ENCODE data around the gene ZGPAT. TPM values are rescaled to one million over a fixed set of nuclear protein-coding genes. Genes with fewer than 3 reads are reported as not detected.

The ZGPAT gene
- total and polyA plus RNA-seq, 2 of the 8 experiments (the other 6 are each of a cell fraction or from before 2014, with no cell fraction given), result 14.5 to 21.4 TPM

DNA sequence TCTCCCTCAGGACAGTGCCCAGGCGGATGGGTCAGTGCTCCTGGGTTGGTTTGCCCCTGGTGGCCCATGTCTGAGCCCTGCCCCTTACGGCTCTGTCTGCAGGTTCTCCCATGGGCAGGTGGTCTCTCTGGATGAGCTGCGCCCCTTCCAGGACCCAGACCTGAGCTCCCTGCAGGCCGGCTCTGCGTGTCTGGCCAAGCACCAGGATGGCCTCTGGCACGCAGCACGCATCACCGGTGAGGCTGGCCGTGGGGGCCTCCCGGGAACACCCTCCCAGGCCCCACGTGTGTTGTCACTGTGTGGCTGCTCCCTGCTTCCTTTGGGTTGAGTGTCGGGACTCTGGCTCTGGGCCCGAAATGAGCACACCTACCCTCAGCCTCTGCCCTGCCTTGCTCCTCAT lies 25.3 kb downstream of the ZGPAT start:
- peaks cover 0 to 14% (median 7%) of the 10 kb centered on the region in 4 experiments; a peak in 5 of 8 replicates for H3K36me3 ChIP-seq (ENCODE audit: control insufficient read depth in 2 of 4, insufficient read depth in 4 of 4, low read length in 3 of 4)
- DNase-seq (ENCODE audit: low read depth in 1 of 2, low spot score in 2 of 2), result no peak
- TF ChIP-seq POLR2A (IDR thresholded peaks at IDR 0.05; ENCODE audit: control extremely low read depth in 1 of 2, low read depth in 2 of 2, low read length in 2 of 2), result no peak
- TF ChIP-seq, protein P1, sequence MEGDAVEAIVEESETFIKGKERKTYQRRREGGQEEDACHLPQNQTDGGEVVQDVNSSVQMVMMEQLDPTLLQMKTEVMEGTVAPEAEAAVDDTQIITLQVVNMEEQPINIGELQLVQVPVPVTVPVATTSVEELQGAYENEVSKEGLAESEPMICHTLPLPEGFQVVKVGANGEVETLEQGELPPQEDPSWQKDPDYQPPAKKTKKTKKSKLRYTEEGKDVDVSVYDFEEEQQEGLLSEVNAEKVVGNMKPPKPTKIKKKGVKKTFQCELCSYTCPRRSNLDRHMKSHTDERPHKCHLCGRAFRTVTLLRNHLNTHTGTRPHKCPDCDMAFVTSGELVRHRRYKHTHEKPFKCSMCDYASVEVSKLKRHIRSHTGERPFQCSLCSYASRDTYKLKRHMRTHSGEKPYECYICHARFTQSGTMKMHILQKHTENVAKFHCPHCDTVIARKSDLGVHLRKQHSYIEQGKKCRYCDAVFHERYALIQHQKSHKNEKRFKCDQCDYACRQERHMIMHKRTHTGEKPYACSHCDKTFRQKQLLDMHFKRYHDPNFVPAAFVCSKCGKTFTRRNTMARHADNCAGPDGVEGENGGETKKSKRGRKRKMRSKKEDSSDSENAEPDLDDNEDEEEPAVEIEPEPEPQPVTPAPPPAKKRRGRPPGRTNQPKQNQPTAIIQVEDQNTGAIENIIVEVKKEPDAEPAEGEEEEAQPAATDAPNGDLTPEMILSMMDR (IDR thresholded peaks at IDR 0.05; ENCODE audit: control extremely low read depth in 1 of 3, insufficient read depth in 1 of 3, low read depth in 1 of 3, low read length in 3 of 3), result no peak
- TF ChIP-seq POU5F1 (IDR thresholded peaks at IDR 0.05; ENCODE audit: low read depth, low read length), result no peak
- TF ChIP-seq BACH1 (IDR thresholded peaks at IDR 0.05; ENCODE audit: low read length), result no peak
- TF ChIP-seq RNF2 (IDR thresholded peaks at IDR 0.05; ENCODE audit: borderline replicate concordance, low read depth, low read length, missing control alignments, poor library complexity, severe bottlenecking), result no peak
- no peak for TF ChIP-seq EP300 (IDR thresholded peaks at IDR 0.05; ENCODE audit: borderline replicate concordance in 1 of 2, low read depth in 2 of 2, low read length in 2 of 2)
- TF ChIP-seq JUND (IDR thresholded peaks at IDR 0.05; ENCODE audit: low read length), result no peak
- TF ChIP-seq, protein P2, sequence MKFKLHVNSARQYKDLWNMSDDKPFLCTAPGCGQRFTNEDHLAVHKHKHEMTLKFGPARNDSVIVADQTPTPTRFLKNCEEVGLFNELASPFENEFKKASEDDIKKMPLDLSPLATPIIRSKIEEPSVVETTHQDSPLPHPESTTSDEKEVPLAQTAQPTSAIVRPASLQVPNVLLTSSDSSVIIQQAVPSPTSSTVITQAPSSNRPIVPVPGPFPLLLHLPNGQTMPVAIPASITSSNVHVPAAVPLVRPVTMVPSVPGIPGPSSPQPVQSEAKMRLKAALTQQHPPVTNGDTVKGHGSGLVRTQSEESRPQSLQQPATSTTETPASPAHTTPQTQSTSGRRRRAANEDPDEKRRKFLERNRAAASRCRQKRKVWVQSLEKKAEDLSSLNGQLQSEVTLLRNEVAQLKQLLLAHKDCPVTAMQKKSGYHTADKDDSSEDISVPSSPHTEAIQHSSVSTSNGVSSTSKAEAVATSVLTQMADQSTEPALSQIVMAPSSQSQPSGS (IDR thresholded peaks at IDR 0.05; ENCODE audit: low read length), result no peak

More for the DNA sequence above, 25.3 kb downstream of the ZGPAT start:
- Histone ChIP-seq H3K27me3 (replicated peaks in 1 of 4; ENCODE audit: control insufficient read depth in 3 of 4, extremely low read depth in 1 of 4, insufficient read depth in 3 of 4, low read length in 3 of 4) (peaks cover 0 to 5% (median 2%) of the 10 kb centered on the region in 4 experiments; a peak in 4 of 7 replicates), H4K5ac (ENCODE audit: insufficient read length, low read depth, low read length) (no peak overlapping the region), H2AK5ac (ENCODE audit: low read depth, low read length) (no peak overlapping the region), H2BK5ac (ENCODE audit: low read depth, low read length) (no peak overlapping the region), H2BK15ac (ENCODE audit: low read length) (no peak overlapping the region), H3K56ac (replicated peaks; ENCODE audit: insufficient read length, low read depth, low read length) (no peak overlapping the region), H3K4me1 (replicated peaks in 1 of 4; ENCODE audit: control insufficient read depth in 3 of 4, insufficient read depth in 4 of 4, low read length in 3 of 4) (peaks cover 0 to 6% (median 1%) of the 10 kb centered on the region in 4 experiments; a peak in 6 of 7 replicates), H3K4me3 (ENCODE audit: extremely low read depth in 1 of 4, insufficient read depth in 2 of 4, low read depth in 3 of 4, low read length in 4 of 4) (no peak overlapping the region), H4K8ac (ENCODE audit: extremely low read depth, insufficient read depth, low read length) (no peak overlapping the region), H2BK12ac (ENCODE audit: low read depth, low read length) (no peak overlapping the region), H3K79me1 (ENCODE audit: low read depth, low read length) (peaks cover 16% of the 10 kb centered on the region), H3K27ac (ENCODE audit: low read depth, low read length) (no peak overlapping the region), H3K23me2 (ENCODE audit: low read depth, low read length) (peaks cover 6% of the 10 kb centered on the region), H3K9ac (replicated peaks in 1 of 4; ENCODE audit: extremely low read depth in 1 of 4, low read depth in 3 of 4, low read length in 3 of 4) (no peak overlapping the region), H3K4ac (replicated peaks; ENCODE audit: insufficient read length, low read depth, low read length) (no peak overlapping the region), H2BK20ac (ENCODE audit: low read length) (no peak overlapping the region), H3K23ac (ENCODE audit: insufficient read length) (no peak overlapping the region), H4K20me1 (replicated peaks in 1 of 2; ENCODE audit: control insufficient read depth in 1 of 2, insufficient read depth in 2 of 2, low read length in 2 of 2) (peaks cover 5 to 48% of the 10 kb centered on the region in 2 experiments), H3K9me3 (ENCODE audit: insufficient read depth in 2 of 2, low read depth in 1 of 2, low read length in 1 of 2) (peaks cover 0 to 4% of the 10 kb centered on the region in 2 experiments; a peak in 2 of 4 replicates), H2AFZ (ENCODE audit: low read length) (no peak overlapping the region), H3K14ac (ENCODE audit: insufficient read length) (no peak overlapping the region), H3K4me2 (ENCODE audit: insufficient read depth in 1 of 2, low read depth in 2 of 2, low read length in 2 of 2) (no peak overlapping the region), H2BK120ac (replicated peaks; ENCODE audit: low read depth, low read length) (no peak overlapping the region), H3K18ac (ENCODE audit: extremely low read depth, low read length) (no peak overlapping the region), H4K91ac (replicated peaks; ENCODE audit: insufficient read length, low read length) (no peak overlapping the region), H3K79me2 (ENCODE audit: control insufficient read depth in 1 of 2, insufficient read depth in 2 of 2, low read length in 2 of 2) (peaks cover 0 to 8% of the 10 kb centered on the region in 2 experiments; a peak in 1 of 4 replicates)
- WGBS, 2 experiments (ENCODE audit: extremely low coverage in 1 of 2, insufficient coverage in 1 of 2, insufficient read length in 1 of 2, insufficient replicate concordance in 2 of 2, low coverage in 1 of 2, low lambda C conversion rate in 2 of 2, missing lambda C conversion rate in 1 of 2), result 95% methylated on average over 7 of the region's 13 CpGs; no CpG with 5 or more reads in 1 of the 2 experiments
- no peak for FAIRE-seq
- POLR2A ChIA-PET (ENCODE audit: partially characterized antibody), result interaction anchor here (0.9 to 1.9 kb wide), 4 partner anchors 8 to 34 kb away, joined by 3 to 7 read pairs (median 4); no protein-coding TSS in a partner anchor
- CTCF ChIA-PET (ENCODE audit: partially characterized antibody), result interaction anchor here (1.0 to 1.4 kb wide), 2 partner anchors 17 to 166 kb away, joined by 3 to 4 read pairs; no protein-coding TSS in a partner anchor

Measured in H1 (cell line).